Measurements from ENCODE around the gene NEXN. TPM values are rescaled to one million over a fixed set of nuclear protein-coding genes. Genes with fewer than 3 reads are reported as not detected.

Gene NEXN
- total RNA-seq, 2 donors from 2014 or later: 1.0 to 10.9 TPM

DNA sequence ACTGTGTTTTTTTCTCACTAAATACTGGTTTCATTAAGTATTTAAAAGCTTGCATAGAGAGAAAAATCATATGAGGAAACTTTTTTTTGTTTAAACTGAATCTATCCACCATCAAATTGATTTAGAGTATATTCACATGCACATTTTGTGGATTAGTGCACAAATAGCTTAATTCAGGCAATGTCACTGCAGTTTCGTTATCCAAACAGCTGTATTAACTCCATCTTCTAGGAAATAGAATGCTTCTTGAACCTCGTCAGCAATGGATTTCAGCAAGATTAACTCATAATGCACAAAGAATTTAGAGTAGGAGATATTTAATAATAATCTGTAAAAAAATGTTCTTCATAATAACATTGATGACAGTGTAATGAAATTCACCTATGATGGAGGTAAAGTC lies 37.5 kb downstream of the NEXN start:
- Histone ChIP-seq H3K9me3 (no peaks in the 10 kb centered on the region), H3K27me3 (no peaks in the 10 kb centered on the region), H3K4me3 (no peak overlapping the region), H3K9ac (ENCODE audit: low read depth in 2 of 2, low read length in 2 of 2) (no peak overlapping the region), H3K4me1 (no peaks in the 10 kb centered on the region), H3K36me3 (no peaks in the 10 kb centered on the region), H3K27ac (no peak overlapping the region)
- intact Hi-C loops (cut with DNase I): no loop called here
- TF ChIP-seq, protein P1, sequence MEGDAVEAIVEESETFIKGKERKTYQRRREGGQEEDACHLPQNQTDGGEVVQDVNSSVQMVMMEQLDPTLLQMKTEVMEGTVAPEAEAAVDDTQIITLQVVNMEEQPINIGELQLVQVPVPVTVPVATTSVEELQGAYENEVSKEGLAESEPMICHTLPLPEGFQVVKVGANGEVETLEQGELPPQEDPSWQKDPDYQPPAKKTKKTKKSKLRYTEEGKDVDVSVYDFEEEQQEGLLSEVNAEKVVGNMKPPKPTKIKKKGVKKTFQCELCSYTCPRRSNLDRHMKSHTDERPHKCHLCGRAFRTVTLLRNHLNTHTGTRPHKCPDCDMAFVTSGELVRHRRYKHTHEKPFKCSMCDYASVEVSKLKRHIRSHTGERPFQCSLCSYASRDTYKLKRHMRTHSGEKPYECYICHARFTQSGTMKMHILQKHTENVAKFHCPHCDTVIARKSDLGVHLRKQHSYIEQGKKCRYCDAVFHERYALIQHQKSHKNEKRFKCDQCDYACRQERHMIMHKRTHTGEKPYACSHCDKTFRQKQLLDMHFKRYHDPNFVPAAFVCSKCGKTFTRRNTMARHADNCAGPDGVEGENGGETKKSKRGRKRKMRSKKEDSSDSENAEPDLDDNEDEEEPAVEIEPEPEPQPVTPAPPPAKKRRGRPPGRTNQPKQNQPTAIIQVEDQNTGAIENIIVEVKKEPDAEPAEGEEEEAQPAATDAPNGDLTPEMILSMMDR (IDR thresholded peaks at IDR 0.05): no peak
- no peak for DNase-seq

DNA sequence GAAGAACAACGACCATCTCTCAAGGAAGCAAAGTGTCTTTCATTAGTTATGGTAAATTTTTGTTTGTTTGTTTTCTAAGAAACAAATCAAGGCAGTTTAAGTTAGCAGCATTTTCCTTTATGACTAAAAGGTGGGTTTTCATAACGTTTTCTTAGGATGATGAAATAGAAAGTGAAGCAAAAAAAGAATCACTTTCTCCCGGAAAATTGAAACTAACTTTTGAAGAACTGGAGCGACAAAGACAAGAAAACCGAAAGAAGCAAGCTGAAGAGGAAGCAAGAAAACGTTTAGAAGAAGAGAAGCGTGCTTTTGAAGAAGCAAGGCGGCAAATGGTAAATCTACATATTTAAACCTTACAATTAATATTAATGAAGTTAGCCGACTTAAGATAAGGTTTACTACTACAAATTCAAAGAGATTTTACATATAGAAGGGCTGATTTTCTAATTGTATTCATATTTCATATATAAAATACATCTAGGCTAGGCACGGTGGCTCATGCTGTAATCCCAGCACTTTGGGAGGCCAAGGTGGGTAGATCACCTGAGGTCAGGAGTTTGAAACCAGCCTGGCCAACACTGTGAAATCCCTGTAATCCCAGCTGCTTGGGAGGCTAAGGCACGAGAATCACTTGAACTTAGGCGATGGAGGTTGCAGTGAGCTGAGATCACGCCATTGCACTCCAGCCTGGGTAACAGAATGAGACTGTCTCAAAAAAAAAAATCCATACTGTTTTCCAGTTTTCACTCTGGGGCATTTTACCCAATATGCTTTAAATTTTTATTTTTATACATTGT lies 38.3 kb downstream of the NEXN start:
- intact Hi-C loops (cut with DNase I): no loop called here
- no peak overlapping the region for H3K27ac ChIP-seq
- H3K9ac ChIP-seq (ENCODE audit: low read depth in 2 of 2, low read length in 2 of 2): no peak overlapping the region
- no peaks in the 10 kb centered on the region for H3K27me3 ChIP-seq
- TF ChIP-seq, protein P1 (IDR thresholded peaks at IDR 0.05): no peak
- H3K9me3 ChIP-seq: no peaks in the 10 kb centered on the region
- H3K36me3 ChIP-seq: no peaks in the 10 kb centered on the region
- no peak for DNase-seq
- peak overlapping the region; percentile 9 for H3K4me3 ChIP-seq
- no peaks in the 10 kb centered on the region for H3K4me1 ChIP-seq

DNA sequence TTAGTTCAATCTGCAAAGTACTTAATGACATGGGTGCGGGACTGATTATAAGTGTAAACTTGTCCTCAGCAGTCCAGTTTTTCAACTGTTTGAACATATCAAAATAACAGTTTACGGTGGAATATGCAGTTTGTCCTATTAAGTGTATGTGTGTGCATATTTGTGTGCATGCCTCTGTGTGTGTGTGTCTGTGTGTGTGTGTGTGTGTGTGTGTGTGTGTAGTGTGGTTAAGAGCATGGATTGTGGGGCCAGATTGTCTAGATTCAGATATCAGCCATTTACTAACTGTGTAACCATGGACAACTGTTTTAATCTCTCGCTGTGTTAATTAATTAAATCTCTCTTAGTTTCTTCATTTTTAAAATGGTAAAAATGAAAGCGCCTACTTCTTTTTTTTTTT lies 39.0 kb downstream of the NEXN start:
- TF ChIP-seq, protein P1 (IDR thresholded peaks at IDR 0.05): no peak
- H3K27ac ChIP-seq: no peak overlapping the region
- H3K27me3 ChIP-seq: no peaks in the 10 kb centered on the region
- intact Hi-C loops (cut with DNase I): no loop called here
- no peak for DNase-seq
- no peak overlapping the region for H3K9ac ChIP-seq (ENCODE audit: low read depth in 2 of 2, low read length in 2 of 2)
- no peaks in the 10 kb centered on the region for H3K9me3 ChIP-seq
- no peaks in the 10 kb centered on the region for H3K4me1 ChIP-seq
- no peaks in the 10 kb centered on the region for H3K36me3 ChIP-seq
- no peak overlapping the region for H3K4me3 ChIP-seq

DNA sequence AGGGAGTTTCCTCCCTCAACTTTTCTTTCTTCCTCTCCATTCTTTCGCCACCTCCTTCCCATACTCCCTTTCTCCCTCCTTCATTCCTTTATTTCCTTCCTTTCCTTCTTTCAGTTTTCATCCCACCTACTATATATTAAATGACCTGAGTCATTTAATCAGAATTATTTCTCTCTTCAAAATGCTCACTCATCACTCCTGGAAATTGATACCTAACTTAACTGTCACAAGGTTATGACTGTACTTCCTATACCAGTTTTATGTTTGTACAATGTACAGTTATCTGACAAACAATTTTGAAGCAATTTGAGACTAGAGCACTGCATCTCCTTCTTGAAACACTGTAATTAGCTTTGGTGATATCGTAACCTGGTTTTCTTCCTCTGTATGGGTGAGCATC lies 41.4 kb downstream of the NEXN start:
- no peak overlapping the region for H3K4me3 ChIP-seq
- H3K9me3 ChIP-seq: no peaks in the 10 kb centered on the region
- H3K9ac ChIP-seq (ENCODE audit: low read depth in 2 of 2, low read length in 2 of 2): no peak overlapping the region
- no peak overlapping the region for H3K27ac ChIP-seq
- H3K27me3 ChIP-seq: no peaks in the 10 kb centered on the region
- TF ChIP-seq, protein P1 (IDR thresholded peaks at IDR 0.05): no peak
- H3K36me3 ChIP-seq: no peaks in the 10 kb centered on the region
- H3K4me1 ChIP-seq: no peaks in the 10 kb centered on the region
- intact Hi-C loops (cut with DNase I): no loop called here
- no peak for DNase-seq

DNA sequence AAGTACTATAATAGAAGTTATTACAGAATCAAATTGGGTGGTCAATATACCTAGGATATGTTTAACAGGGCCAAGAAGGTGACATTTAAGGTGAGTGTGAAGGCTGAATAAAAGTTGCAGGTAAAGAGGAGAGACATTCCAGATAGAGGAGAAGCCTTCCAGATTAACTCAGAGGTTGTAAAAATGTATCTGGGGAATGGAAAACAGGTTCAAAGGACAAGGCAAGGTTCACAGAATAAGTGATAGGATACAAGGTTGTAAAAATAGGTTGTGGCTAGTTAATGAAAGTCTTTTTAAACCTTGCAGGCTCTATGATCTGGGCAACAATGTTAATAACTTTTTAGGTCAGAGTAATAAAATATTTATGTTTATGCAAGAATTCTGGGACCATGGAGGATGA lies 50.2 kb downstream of the NEXN start:
- intact Hi-C loops (cut with DNase I): no loop called here
- TF ChIP-seq, protein P1 (IDR thresholded peaks at IDR 0.05): no peak
- no peaks in the 10 kb centered on the region for H3K36me3 ChIP-seq
- no peak for DNase-seq
- no peak overlapping the region for H3K9ac ChIP-seq (ENCODE audit: low read depth in 2 of 2, low read length in 2 of 2)
- H3K4me1 ChIP-seq: no peaks in the 10 kb centered on the region
- H3K27me3 ChIP-seq: no peaks in the 10 kb centered on the region
- no peak overlapping the region for H3K27ac ChIP-seq
- H3K9me3 ChIP-seq: no peaks in the 10 kb centered on the region
- no peak overlapping the region for H3K4me3 ChIP-seq

Measured in colonic mucosa (tissue), 4 donors.